Epithelial cell of esophagus (primary cell): ENCODE results near the gene MRPL14.

Experiments used
- DNase-seq: peaks from one replicate; pipeline ENCODE4 v3.0.0; 2010; ENCODE audit warnings: low read depth
- H3K4me3 ChIP-seq: 2 replicates; pipeline ENCODE4 v1.5.1; 2011; ENCODE audit warnings: mild to moderate bottlenecking, low read length, control low read depth
- CTCF ChIP-seq: IDR thresholded peaks from 2 replicates; pipeline ENCODE4 v1.5.1; 2011; ENCODE audit warnings: low read depth, mild to moderate bottlenecking, low read length, control low read depth, inconsistent platforms; ENCODE audit not compliant: insufficient read depth; ENCODE audit errors: missing control alignments

MRPL14 gene

GRCh38 chr6:44074813-44075646, 52.2 kb downstream of the MRPL14 start:
- no peak overlapping the region for H3K4me3 ChIP-seq
- TF ChIP-seq CTCF, result no peak
- no peak for DNase-seq

- H3K4me3 ChIP-seq, result no peak overlapping the region
- DNase-seq, result peak; percentile 74
- TF ChIP-seq CTCF, result peak; percentile 90
Measured at GRCh38 chr6:44074439-44074812, 52.8 kb downstream of the MRPL14 start.

- no peak for DNase-seq
- no peak for TF ChIP-seq CTCF
- peak overlapping the region; percentile 27 for H3K4me3 ChIP-seq
Measured at GRCh38 chr6:44073612-44074438, 53.4 kb downstream of the MRPL14 start.

GRCh38 chr6:44072959-44073611, 54.2 kb downstream of the MRPL14 start:
- peak; percentile 83 for DNase-seq
- TF ChIP-seq CTCF, result no peak
- peak overlapping the region; percentile 49 for H3K4me3 ChIP-seq

- TF ChIP-seq CTCF, result no peak
- DNase-seq, result no peak
- no peak overlapping the region for H3K4me3 ChIP-seq
Measured at GRCh38 chr6:44072452-44072958, 54.7 kb downstream of the MRPL14 start.

- H3K4me3 ChIP-seq, result no peak overlapping the region
- no peak for TF ChIP-seq CTCF
- DNase-seq, result peak; percentile 59
Measured at GRCh38 chr6:44071670-44072451, 55.4 kb downstream of the MRPL14 start.
